ENCODE data around the gene GLRX5.

GRCh38 chr14:95531969-95532368 lies 2.9 kb upstream of the GLRX5 start:
- no peak for TF ChIP-seq CTCF (conservative IDR thresholded peaks at IDR 0.05)
- TF ChIP-seq ZFX (IDR thresholded peaks at IDR 0.05), result no peak

Measured in C4-2B (cell line).